Ecto neural progenitor cell (in vitro differentiated cells): ENCODE measurements around the gene C2CD4A.
A peak's percentile ranks its signal among the peaks of the same experiment; 100 is the strongest.
"Not testable (repeated sequence)": the region's sequence is repeated elsewhere in the genome, so short reads cannot be mapped to it uniquely, and the experiment has no call there.

Experiments
- DNase-seq: peaks from one replicate; pipeline ENCODE4 v3.0.0-alpha.2; 2018; ENCODE audit warnings: low spot score

C2CD4A gene, protein sequence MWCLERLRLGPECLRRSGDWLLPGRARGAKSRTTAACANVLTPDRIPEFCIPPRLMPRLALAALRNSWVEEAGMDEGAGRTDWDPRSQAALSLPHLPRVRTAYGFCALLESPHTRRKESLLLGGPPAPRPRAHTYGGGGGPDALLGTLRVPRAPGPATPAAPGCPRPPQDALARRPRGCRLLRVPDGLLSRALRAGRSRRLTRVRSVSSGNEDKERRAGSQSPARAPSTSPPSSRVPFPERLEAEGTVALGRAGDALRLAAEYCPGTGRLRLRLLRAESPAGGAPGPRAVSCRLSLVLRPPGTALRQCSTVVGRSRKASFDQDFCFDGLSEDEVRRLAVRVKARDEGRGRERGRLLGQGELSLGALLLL

DNA sequence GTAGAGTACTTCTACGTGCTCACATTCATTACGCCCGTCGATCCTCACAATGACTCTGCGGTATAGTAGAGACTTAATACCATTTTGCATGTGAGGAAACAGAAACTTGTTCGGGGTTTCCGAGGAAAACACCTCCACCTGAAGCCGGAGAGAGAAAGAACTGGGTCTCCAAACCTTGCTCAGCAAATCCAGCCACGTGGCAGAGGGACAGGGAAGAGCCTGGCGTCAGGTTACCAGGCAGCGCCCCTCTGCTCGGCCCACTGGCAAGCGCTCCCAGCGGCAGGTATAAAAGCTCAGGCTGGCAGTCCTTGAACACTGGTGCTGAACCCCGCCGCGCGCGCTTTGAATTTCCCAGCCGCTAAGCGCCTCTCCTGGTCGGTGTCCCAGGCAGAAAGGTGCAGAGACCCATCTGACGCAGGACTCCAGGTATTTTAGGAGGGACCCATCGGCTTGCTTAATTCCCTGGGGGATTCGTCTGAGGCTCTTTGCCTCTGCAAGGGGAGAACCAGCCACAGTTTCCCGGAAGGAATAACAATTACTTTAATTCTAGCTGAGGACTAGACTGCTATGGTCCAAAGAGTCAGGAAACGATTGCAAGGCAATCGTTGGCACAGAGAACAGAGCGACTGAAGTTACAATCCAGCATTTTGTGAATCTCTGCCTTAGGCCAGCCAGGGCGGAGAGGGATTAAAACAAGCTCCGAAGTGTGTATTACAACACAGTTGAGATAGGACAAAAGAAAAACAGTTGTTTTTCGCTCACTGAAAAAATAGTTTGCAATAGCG, at the start of gene C2CD4A:
Gene C2CD4A, plus strand, starts transcription at position 315 of the 785 bp plus-strand sequence. CDS start 637 bp downstream, outside the sequence.
- DNase-seq: peak; percentile 84

DNA sequence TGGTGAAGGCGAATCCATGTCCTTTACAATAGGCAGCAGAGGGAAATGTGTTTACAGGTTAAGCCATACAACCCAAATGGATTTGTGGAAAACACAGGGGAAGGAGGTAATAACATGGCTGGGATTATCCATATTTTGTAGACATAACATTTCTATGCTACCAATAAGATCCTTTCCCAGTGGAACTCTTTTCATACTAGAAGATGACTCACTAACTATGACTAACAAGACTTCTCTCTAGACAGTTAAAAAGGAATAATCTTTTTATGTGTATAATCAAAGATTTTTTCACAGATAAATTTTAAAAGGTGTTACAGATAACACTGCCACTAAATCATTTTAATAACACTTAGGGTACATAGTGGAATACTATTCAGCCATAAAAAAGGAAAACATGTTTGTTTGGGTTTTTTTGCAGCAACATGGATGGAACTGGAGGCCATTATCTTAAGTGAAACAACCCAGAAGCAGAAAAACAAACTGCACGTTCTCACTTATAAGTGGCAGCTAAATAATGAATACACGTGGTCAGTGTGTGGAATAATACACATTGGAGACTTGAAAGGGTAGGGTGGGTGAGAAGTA, 46.1 kb upstream of the C2CD4A start:
- DNase-seq: no peak

DNA sequence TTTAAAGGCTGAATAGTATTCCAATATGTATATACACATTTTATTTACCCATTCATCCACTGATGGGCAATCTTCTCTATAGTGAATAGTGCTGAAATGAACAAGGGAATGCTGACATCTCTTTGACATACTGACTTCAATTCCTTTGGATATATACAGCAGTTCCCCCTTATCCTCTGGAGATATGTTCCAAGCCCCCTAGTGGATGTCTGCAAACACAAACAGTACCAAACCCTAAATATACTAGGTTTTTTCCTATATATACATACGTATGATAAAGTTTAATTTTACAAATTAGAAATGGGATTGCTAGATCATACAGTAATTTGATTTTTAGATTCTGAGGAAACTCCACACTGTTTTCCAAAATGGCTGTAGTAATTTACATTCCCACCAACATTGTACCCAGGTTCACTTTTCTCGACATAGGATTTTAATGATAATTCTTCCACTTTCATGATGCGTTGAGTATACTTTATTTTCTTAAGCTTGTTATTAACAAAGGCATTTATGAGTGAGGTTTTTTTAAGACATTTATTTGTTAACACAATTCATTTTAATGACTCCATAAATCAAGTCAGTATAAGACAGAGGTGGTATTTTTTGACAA, 44.7 kb upstream of the C2CD4A start:
- DNase-seq: no peak

DNA sequence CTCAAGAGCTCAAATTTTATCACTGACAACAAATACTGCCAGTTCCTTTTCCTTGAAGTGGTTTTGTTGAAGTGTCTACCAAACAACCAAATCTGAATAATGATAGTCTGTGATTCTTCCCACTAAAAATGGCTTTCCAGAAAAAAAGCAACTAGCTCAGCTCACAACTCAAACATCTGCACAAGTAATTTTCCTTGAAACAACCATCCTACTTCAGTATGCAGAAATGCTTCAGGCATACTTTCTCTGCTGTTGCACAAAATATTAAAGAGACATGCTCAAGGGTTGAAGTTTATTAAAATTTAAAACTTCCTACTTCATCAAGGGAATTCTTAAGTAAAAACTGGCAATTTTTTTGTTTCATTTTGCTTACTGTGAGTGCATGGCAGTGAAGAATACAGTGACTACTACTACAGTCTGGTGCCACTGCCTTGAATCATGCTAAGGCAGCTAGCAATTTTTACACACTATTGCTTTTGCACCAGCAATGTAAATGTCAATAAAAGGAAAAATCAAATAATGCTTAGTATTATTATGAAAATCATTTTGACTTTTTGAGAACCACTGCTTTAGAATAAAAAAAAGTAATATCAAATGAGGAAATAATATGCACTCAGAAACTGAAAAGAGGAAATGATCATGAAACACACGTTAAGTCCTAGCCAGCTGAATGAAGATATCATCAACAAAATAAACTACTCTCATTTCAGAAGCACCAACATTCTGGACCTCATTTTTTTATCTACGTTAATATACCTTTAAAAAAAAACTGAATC, 40.1 kb upstream of the C2CD4A start:
- no peak for DNase-seq

DNA sequence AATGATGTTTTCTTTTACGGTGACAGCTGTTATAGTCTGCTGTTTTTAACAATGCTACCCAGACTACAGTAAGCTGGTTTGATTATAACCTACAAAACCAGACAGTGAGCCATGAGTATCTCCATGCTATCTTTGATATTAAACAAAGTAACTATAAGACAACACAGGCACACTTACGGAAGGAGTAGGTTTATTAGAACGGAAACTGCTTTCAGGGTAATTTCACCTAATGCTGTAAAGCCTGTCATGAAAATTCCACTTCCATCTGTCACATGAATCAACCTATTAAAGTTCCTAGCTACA, 39.6 kb upstream of the C2CD4A start:
- no peak for DNase-seq

DNA sequence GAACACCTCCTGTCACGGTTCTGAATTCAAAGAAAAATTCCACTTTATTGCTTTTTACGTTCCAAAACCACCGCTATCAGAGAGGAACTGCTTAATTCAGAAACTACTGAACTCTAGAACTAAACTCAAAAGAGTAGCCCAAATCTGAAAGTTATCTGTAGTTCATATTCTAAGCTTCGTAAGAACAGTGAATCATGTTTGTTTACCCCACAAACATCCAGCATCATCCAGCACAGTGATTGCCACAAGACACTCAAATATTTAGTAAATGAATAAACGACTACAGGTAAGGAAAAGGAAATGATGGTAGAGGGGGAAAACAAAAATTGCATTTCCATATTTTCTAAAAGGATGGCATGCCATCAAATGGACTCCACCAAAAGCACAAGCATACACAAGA, 38.9 kb upstream of the C2CD4A start:
- no peak for DNase-seq

DNA sequence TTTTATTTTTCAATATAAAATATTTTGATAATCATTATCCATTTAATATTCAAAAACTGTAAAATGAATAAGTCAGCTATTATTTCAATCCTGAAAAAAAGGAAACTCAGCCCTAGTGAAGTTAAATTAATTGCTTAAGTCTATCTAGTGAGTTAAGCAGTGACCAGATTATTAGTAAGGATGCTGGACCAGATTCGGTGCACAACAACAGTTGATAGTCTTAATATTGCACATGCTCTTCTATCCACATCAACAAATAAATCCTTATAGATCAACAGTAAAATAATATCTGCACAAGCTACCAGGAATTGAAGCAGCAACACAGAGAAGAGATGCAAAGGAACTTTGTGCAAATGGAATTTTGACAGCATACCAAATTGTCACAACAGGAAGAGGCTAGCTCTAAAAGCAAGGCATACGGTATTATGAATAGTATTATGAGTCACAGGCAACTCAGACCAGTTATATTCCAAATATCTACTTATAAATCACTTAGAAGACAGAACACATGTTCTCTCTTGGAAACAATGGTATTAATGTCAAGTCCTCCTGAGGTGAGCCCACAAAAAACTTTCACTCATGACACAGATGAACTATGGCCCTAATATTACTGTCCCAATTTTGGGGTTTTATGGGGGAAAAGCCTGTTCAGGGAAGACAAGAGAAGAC, 31.4 kb upstream of the C2CD4A start:
- DNase-seq: no peak

DNA sequence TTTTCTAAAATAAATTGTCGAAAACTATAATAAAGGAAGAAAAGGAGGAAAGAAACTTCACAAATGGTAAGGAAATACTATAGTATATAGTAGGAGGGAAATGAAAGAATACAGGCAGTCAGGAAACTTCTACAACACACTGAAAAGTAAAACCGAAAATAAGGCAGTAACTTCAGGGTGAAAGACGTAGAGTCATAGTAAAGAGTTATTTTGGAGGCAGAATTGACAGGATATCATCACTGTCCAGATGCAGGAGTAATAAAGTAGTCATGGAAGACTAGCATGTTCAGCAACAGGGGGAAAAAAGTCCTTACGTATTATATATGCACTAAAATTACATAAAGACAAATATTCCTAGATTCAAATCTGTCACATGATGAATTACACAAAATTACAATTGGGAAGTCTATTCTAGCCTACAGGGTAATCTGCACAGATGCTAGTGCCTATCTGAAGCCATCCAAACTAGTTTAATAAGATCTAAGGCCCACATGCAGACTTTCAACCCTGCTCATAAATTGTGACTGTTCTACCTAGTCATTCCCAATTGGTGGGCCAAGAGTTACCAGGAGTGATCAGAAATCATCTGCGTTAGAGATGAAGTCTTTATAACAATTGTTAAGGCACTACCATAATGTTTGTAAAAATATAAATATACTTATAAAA, 20.6 kb upstream of the C2CD4A start:
- DNase-seq: no peak

DNA sequence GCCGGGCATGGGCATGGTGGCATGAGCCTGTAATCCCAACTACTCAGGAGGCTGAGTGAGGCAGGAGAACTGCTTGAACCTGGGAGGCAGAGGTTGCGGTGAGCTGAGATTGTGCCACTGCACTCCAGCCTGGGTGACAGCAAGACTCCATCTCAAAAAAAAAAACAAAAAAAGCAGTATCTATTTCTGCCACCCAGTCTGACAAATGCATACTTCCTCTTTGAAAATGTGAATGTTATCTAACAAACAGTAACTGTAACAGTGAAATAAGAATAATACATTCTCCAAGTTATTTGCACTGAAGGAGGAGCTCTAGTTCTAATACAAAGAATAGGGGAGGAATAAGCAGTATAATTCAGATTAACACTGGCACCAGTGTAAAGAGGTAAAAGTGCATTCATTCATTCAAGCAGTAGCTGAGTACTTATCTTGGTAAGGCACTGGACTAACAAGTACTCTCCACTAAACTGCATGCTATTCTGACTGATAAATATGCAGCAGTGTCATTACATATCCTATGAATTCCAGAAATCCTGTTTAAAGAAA, 19.4 kb upstream of the C2CD4A start:
- DNase-seq: no peak

DNA sequence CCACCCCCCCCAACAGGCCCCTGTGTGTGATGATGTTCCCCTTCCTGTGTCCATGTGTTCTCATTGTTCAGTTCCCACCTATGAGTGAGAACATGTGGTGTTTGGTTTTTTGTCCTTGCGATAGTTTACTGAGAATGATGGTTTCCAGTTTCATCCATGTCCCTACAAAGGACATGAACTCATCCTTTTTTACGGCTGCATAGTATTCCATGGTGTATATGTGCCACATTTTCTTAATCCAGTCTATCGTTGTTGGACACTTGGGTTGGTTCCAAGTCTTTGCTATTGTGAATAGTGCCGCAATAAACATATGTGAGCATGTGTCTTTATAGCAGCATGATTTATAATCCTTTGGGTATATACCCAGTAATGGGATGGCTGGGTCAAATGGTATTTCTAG, 18.5 kb upstream of the C2CD4A start:
- not testable (repeated sequence) for DNase-seq

DNA sequence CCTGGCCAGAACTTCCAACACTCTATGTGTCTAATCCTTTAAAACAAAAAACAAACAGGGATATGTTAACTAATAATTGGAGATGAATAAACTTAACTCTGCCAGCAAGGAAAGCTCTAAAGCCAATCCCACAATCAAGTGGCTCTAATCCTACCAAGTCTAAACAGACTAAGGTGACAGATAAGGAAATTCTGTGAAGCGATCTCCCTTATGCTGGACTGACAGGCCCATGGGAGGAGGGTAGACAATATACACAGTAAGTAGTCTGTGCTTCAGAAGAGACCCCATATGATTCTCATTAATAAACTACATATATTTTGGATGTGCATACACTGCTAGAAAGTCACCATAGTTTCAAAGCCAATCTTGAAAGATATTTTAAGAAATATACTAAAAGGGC, 16.7 kb upstream of the C2CD4A start:
- no peak for DNase-seq

DNA sequence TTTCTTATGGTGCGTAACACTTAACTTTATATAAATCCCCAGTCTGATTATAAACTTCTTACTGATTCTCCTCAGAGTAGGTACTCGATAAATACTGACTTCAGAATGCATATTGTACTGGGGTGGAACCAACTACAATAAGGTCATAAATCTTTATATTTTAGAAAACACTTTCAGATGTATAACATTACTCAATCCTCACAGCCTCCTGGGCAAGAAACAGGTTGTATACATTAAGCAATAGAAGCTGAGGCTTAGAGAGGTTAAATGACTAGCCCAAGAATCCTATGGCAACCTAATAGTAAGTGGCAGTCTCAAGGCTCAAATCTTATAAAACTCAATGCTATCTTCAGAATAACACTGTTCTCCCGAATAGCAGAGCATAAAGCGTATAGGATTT, 15.6 kb upstream of the C2CD4A start:
- no peak for DNase-seq

DNA sequence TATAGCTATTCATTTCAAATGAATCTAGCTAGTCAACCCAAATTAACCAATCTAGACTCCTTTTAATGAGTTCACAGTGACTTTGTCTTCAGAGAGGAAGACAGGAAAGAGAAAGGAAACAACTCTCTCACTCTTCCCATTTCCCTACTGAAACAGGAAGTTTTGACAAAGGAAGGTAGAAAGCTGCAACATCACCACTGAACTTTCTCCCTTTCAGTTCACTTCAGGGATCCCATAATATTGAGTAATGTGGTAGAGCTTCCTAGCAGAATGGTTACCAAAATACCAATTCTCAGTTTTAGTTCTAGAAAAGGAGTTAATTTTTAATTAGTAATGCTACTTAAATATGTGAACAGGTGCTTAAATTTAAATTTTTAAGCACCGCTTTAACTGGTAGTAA, 14.1 kb upstream of the C2CD4A start:
- DNase-seq: no peak

DNA sequence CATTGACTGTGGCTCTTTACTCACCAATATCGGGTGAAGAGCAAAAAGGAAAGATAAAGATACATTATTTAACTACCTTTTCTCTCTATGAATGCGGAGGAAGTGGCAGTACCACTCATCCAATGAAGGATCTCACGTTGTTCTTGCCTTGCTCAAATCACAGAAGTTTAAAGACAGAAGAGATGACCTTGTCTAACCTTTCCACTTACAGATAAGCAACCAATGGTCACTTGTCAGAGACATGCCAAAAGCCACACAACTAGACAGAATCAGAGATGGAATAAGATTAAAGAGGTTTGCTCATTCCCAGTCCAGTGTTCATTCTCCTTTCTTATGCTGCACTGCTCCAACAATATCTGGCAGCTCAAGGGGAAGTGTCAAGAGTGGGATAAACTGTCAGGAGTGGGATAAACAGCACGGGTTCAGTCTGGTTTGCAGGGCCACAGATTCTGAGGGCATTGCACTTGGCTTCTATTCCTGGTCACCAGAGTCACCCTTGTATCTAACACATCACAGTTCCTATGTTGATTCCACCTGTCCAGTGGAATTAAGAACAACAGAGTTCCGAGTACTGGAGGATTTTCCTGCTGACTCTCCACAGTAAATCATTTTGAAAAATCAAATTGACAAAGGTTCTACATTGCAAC, 13.2 kb upstream of the C2CD4A start:
- no peak for DNase-seq

DNA sequence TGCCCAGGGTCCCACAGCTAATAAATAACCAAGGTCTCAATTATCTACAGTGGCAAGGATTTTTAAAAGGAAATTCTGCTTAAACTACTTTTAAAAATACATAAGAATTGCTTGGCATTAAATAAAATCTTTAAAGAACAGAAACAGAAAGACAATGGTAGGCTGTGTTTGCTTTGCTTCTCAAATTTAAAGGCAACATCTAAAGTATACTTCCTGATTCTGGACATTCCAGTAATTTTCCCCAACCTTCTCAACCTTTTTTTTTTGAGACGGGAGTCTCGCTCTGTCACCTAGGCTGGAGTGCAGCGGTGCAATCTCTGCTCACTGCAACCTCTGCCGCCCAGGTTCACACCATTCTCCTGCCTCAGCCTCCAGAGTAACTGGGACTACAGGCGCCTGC, 11.8 kb upstream of the C2CD4A start:
- no peak for DNase-seq

DNA sequence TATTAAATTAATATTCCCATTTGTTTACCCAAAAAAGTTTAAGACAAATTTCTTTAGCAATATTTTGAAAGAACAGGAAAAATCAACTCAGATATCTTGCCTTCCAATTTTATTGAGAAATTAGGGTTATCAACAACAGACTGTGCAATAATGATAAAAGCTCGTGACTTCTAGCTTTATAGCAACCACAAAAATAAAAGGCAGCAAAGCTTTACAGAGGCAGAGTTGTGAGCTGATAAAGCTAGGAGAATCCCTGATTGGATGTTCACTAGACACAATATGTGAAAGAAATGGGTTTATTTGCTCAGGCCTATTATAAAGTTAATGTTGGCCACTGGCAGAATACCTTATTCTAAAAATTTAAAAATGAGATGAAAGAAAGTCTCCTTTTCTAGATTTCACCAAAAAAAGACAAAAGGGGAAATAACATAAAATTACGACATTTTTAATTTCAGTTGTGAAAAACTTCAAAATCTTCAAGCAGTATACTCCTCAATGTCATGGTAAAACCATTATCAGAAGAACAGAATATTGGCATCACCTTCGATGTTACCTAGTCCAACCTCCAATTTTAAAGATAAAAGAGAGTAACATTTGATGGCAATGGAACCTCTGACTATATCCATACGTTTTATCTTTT, 9.3 kb upstream of the C2CD4A start:
- no peak for DNase-seq

DNA sequence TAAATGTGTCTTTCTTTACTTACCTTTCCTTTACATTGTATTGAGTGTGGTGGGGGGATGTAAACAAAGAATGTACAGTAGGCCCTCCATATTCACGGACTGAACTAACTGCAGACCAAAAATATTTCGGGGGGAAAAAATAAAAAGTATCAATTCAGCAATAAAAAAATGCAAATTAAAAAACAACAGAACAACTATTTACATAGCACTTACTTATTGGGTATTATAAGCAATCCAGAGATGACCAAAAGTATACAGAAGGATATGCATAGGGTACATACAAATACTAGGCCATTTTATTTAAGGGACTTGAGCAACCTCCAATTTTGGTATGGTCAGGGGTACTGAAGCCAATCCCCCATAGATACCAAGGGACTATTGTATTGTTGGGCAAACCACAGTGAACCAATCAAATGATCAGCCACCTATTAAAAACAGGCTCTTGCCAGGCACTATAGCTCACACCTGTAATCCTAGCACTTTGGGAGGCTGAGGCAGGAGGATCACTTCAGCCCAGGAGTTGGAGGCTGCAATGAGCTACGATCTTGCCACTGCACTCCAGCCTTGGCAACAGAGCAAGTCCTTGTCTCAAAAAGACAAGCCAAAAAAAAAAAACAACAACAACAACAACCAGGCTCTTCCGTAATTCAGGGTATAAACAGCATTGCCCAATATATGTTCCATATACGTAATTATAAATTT, 8.3 kb upstream of the C2CD4A start:
- DNase-seq: no peak

DNA sequence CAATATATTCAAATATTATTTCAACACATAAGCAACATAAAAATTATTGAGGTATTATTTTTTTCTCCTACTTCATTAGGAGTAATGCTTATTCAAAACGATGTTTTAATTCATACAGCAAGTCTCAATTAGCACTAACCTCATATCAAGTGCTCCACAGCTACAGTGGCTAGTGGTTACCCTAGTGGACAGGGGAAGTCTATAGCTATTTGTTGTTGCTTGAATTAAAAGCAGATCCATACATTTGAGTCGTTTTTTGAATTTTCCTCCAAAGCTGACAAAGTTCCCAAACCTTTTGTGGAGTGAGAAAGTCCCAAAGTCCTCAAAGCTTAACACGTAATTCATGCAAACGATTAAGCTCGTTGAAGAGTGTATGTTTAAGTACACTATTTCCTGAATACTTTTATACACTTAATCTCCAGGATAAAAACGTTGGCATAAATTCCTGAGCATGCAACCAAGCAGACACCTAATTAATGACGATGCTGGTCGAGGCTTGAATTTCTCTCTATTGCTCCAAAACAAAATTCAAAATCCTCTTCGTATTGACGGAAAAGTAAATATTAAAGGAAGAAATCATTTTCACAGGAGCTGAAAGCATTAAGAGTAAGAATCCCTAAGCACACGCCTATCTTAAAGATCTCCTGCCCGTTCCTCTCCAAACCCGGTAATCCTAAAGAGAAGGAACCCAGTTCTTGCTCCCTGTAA, 7.5 kb upstream of the C2CD4A start:
- DNase-seq: no peak

DNA sequence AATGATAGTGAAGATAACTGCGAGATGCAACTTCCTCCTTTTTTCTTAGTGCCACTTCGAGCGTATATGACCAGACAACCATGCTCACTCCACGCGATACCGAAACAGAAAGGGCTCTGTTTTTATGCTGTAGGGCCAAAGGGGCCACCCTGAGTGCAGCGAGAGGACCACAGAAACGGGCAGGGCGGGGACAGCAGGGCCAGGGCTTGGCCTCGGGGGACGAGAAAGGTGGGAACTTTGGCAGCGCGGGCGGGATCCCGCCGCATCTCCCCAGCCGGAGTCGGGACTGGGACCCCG, 7.0 kb upstream of the C2CD4A start:
- DNase-seq: no peak
